ENCODE data around the gene ALG1. TPM values are rescaled to one million over a fixed set of nuclear protein-coding genes. Genes with fewer than 3 reads are reported as not detected.

The ALG1 gene
- total and polyA plus RNA-seq, 2 donors (not counting 3 experiments of a cell fraction or from before 2014, with no cell fraction given), result 33.7 to 46.0 TPM

DNA sequence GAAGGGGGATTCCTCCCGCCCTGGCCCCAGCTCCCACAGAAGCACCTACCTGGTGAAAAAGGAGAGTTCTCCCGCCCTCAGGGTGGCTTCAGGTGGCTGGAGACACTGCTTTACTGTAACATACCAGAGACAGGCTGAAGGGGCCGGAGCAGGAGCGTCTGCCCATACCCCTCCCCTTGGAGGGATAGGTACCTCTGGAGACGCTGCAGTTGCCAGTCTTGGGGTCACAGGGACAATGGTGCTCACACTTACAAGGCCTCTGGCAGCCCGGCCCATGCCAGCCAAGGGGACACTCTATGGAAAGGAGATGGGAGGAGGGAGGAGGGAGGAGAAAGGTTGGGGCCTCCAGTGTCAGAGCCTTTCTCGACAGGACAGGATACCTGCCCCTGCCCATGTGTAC lies 44.6 kb upstream of the ALG1 start:
- CTCF ChIA-PET, result interaction anchor here (1.2 to 1.3 kb wide), 2 partner anchors 9 to 32 kb away, joined by 3 read pairs; no protein-coding TSS in a partner anchor
- DNase-seq (ENCODE audit: low read depth, low spot score), result no peak

More for the DNA sequence above, 44.6 kb upstream of the ALG1 start:
- H4K20me1 ChIP-seq (replicated peaks; ENCODE audit: control insufficient read depth, extremely low read depth, insufficient read depth, low read length), result no peaks in the 10 kb centered on the region
- no peaks in the 10 kb centered on the region for H3K79me2 ChIP-seq (ENCODE audit: control insufficient read depth, insufficient read depth, low read length)
- H3K36me3 ChIP-seq (ENCODE audit: control insufficient read depth in 2 of 2, extremely low read depth in 1 of 2, insufficient read depth in 2 of 2, low read length in 2 of 2), result peaks cover 0 to 2% of the 10 kb centered on the region in 2 experiments
- H3K4me2 ChIP-seq (ENCODE audit: insufficient read depth, low read length), result no peak overlapping the region
- dilution Hi-C loops (cut with MboI; ENCODE audit: extremely low pct_ligation_motif_present, low sequenced_read_pairs) (no loop called here), intact Hi-C loops (cut with micrococcal nuclease) (no loop called here)
- H3K4me1 ChIP-seq (ENCODE audit: control insufficient read depth, extremely low read depth, insufficient read depth, low read length), result no peaks in the 10 kb centered on the region
- FAIRE-seq, result no peak
- no peak overlapping the region for H3K27ac ChIP-seq (ENCODE audit: insufficient read depth, low read depth, low read length)
- H3K9me1 ChIP-seq (replicated peaks; ENCODE audit: control insufficient read depth, extremely low read depth, insufficient read depth, low read length), result no peaks in the 10 kb centered on the region
- H3K4me3 ChIP-seq (replicated peaks in 1 of 3; ENCODE audit: insufficient read depth in 1 of 3, low read depth in 1 of 3, low read length in 3 of 3), result no peak overlapping the region
- H2AFZ ChIP-seq (ENCODE audit: low read depth, low read length), result no peak overlapping the region
- POLR2A ChIA-PET, result no interaction called here
- TF ChIP-seq MYC (IDR thresholded peaks at IDR 0.05; ENCODE audit: low read depth, low read length) (no peak), JUN (IDR thresholded peaks at IDR 0.05; ENCODE audit: borderline replicate concordance, insufficient read depth, insufficient read length, low read depth) (no peak), GATA2 (IDR thresholded peaks at IDR 0.05; ENCODE audit: insufficient read depth, insufficient read length, low read depth, low read length) (no peak), EZH2 (IDR thresholded peaks at IDR 0.05; ENCODE audit: borderline replicate concordance, low read depth, low read length, severe bottlenecking) (no peak), POLR2AphosphoS5 (IDR thresholded peaks at IDR 0.05; ENCODE audit: insufficient read depth, low read depth, low read length) (no peak), POLR2A (IDR thresholded peaks at IDR 0.05; ENCODE audit: low read depth, low read length) (no peak), FOS (IDR thresholded peaks at IDR 0.05; ENCODE audit: borderline replicate concordance, insufficient read depth, low read length) (no peak)
- TF ChIP-seq, protein P1, sequence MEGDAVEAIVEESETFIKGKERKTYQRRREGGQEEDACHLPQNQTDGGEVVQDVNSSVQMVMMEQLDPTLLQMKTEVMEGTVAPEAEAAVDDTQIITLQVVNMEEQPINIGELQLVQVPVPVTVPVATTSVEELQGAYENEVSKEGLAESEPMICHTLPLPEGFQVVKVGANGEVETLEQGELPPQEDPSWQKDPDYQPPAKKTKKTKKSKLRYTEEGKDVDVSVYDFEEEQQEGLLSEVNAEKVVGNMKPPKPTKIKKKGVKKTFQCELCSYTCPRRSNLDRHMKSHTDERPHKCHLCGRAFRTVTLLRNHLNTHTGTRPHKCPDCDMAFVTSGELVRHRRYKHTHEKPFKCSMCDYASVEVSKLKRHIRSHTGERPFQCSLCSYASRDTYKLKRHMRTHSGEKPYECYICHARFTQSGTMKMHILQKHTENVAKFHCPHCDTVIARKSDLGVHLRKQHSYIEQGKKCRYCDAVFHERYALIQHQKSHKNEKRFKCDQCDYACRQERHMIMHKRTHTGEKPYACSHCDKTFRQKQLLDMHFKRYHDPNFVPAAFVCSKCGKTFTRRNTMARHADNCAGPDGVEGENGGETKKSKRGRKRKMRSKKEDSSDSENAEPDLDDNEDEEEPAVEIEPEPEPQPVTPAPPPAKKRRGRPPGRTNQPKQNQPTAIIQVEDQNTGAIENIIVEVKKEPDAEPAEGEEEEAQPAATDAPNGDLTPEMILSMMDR (IDR thresholded peaks at IDR 0.05; ENCODE audit: extremely low read depth in 1 of 2, insufficient read depth in 1 of 2, low read depth in 1 of 2, low read length in 2 of 2), result no peak
- TF ChIP-seq, protein P2, sequence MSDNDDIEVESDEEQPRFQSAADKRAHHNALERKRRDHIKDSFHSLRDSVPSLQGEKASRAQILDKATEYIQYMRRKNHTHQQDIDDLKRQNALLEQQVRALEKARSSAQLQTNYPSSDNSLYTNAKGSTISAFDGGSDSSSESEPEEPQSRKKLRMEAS (IDR thresholded peaks at IDR 0.05; ENCODE audit: insufficient read depth, insufficient read length), result no peak
- no peak overlapping the region for H3K9ac ChIP-seq (replicated peaks; ENCODE audit: extremely low read depth, insufficient read depth, low read length)
- no peaks in the 10 kb centered on the region for H3K27me3 ChIP-seq (ENCODE audit: control insufficient read depth in 2 of 2, insufficient read depth in 2 of 2, low read length in 2 of 2)
- no peaks in the 10 kb centered on the region for H3K9me3 ChIP-seq (replicated peaks; ENCODE audit: control insufficient read depth, insufficient read depth, low read length)
- no TSS peak for BruUV-seq (replicated peaks)
